COR-L47 (cell line): ENCODE measurements around the gene EPN2.

Experiments used
- DNase-seq: peaks from one replicate; lab custom pipeline; 2025; lab: John Stamatoyannopoulos, UW

EPN2 gene

GRCh38 chr17:19381741-19382444 lies 144.7 kb downstream of the EPN2 start:
- DNase-seq: no peak

GRCh38 chr17:19382531-19383444 lies 145.6 kb downstream of the EPN2 start:
- no peak for DNase-seq

GRCh38 chr17:19383681-19384470 lies 146.7 kb downstream of the EPN2 start:
- DNase-seq: no peak

- DNase-seq: no peak
Observed at GRCh38 chr17:19384723-19385391, 147.7 kb downstream of the EPN2 start.

- DNase-seq: no peak
Observed at GRCh38 chr17:19385521-19385983, 148.4 kb downstream of the EPN2 start.
